ENCODE data around the gene PPP6R3. TPM values are rescaled to one million over a fixed set of nuclear protein-coding genes. Genes with fewer than 3 reads are reported as not detected.

PPP6R3 gene
- total and polyA plus RNA-seq, 5 donors: 22.1 to 101 (median 89.7) TPM

- DNase-seq (no peak), ATAC-seq (no peak)
- intact Hi-C loops (cut with DNase I): no loop called here
- Histone ChIP-seq H3K27me3 (ENCODE audit: control insufficient read depth, insufficient read depth) (no peaks in the 10 kb centered on the region), H3K4me3 (ENCODE audit: low read length) (no peak overlapping the region), H3K27ac (ENCODE audit: low read length) (no peak overlapping the region), H3K4me1 (ENCODE audit: control insufficient read depth, insufficient read depth, low read length) (peaks cover 3% of the 10 kb centered on the region), H3K9me3 (ENCODE audit: control insufficient read depth, low read length) (no peaks in the 10 kb centered on the region)
- 85% methylated on average over 16 of the region's 16 CpGs for WGBS
Observed at GRCh38 chr11:68436162-68436888, 24.2 kb upstream of the PPP6R3 start.

GRCh38 chr11:68436985-68437926, 23.3 kb upstream of the PPP6R3 start:
- Histone ChIP-seq H3K27ac (ENCODE audit: low read length) (peak overlapping the region; percentile 41), H3K4me1 (ENCODE audit: control insufficient read depth, insufficient read depth, low read length) (peaks cover 3% of the 10 kb centered on the region), H3K4me3 (ENCODE audit: low read length) (no peak overlapping the region), H3K9me3 (ENCODE audit: control insufficient read depth, low read length) (no peaks in the 10 kb centered on the region), H3K27me3 (ENCODE audit: control insufficient read depth, insufficient read depth) (no peaks in the 10 kb centered on the region)
- 51% methylated on average over 34 of the region's 34 CpGs for WGBS
- ATAC-seq (peak; percentile 84 to 94), DNase-seq (peak; percentile 85 to 90 (median 86))
- intact Hi-C loops (cut with DNase I): no loop called here

- intact Hi-C loops (cut with DNase I): no loop called here
- H3K27me3 ChIP-seq (ENCODE audit: control insufficient read depth, insufficient read depth): no peaks in the 10 kb centered on the region
- WGBS: 83% methylated on average over 34 of the region's 34 CpGs
Observed at GRCh38 chr11:68437927-68438657, 22.5 kb upstream of the PPP6R3 start.

GRCh38 chr11:68438658-68439259, 21.8 kb upstream of the PPP6R3 start:
- no peak for ATAC-seq
- H3K4me3 ChIP-seq (ENCODE audit: low read length): no peak overlapping the region
- 78% methylated on average over 6 of the region's 6 CpGs for WGBS
- H3K27me3 ChIP-seq (ENCODE audit: control insufficient read depth, insufficient read depth): no peaks in the 10 kb centered on the region
- peaks cover 3% of the 10 kb centered on the region for H3K4me1 ChIP-seq (ENCODE audit: control insufficient read depth, insufficient read depth, low read length)
- intact Hi-C loops (cut with DNase I): no loop called here
- H3K9me3 ChIP-seq (ENCODE audit: control insufficient read depth, low read length): no peaks in the 10 kb centered on the region
- no peak for DNase-seq
- H3K27ac ChIP-seq (ENCODE audit: low read length): no peak overlapping the region

More at GRCh38 chr11:68437927-68438657, 22.5 kb upstream of the PPP6R3 start:
- peak in 1 of 2 donors; percentile 4 for ATAC-seq
- H3K27ac ChIP-seq (ENCODE audit: low read length): peak overlapping the region; percentile 31
- H3K9me3 ChIP-seq (ENCODE audit: control insufficient read depth, low read length): no peaks in the 10 kb centered on the region
- H3K4me3 ChIP-seq (ENCODE audit: low read length): no peak overlapping the region
- peaks cover 3% of the 10 kb centered on the region for H3K4me1 ChIP-seq (ENCODE audit: control insufficient read depth, insufficient read depth, low read length)
- DNase-seq: no peak

- ATAC-seq (peak in 1 of 2 donors; percentile 10), DNase-seq (peak in 1 of 3 donors; percentile 80)
- Histone ChIP-seq H3K4me3 (ENCODE audit: low read length) (no peak overlapping the region), H3K9me3 (ENCODE audit: control insufficient read depth, low read length) (no peaks in the 10 kb centered on the region), H3K27ac (ENCODE audit: low read length) (no peak overlapping the region), H3K27me3 (ENCODE audit: control insufficient read depth, insufficient read depth) (no peaks in the 10 kb centered on the region), H3K4me1 (ENCODE audit: control insufficient read depth, insufficient read depth, low read length) (peaks cover 3% of the 10 kb centered on the region)
- 68% methylated on average over 38 of the region's 38 CpGs for WGBS
- intact Hi-C loops (cut with DNase I): loop anchor here in 2 of 4 donors (10.0 kb wide), 2 partner anchors 45 to 185 kb away; no protein-coding TSS in a partner anchor
Observed at GRCh38 chr11:68439355-68440065, 21.0 kb upstream of the PPP6R3 start.

- H3K4me1 ChIP-seq (ENCODE audit: control insufficient read depth, insufficient read depth, low read length): peaks cover 3% of the 10 kb centered on the region
- no peaks in the 10 kb centered on the region for H3K9me3 ChIP-seq (ENCODE audit: control insufficient read depth, low read length)
- no peak for ATAC-seq
- no peak overlapping the region for H3K4me3 ChIP-seq (ENCODE audit: low read length)
- H3K27me3 ChIP-seq (ENCODE audit: control insufficient read depth, insufficient read depth): no peaks in the 10 kb centered on the region
- no peak overlapping the region for H3K27ac ChIP-seq (ENCODE audit: low read length)
- intact Hi-C loops (cut with DNase I): loop anchor here in 2 of 4 donors (10.0 kb wide), 2 partner anchors 45 to 185 kb away; no protein-coding TSS in a partner anchor
- 81% methylated on average over 8 of the region's 8 CpGs for WGBS
- DNase-seq: no peak
Observed at GRCh38 chr11:68440224-68440623, 20.3 kb upstream of the PPP6R3 start.

GRCh38 chr11:68441466-68442230, 18.9 kb upstream of the PPP6R3 start:
- peaks cover 3% of the 10 kb centered on the region for H3K4me1 ChIP-seq (ENCODE audit: control insufficient read depth, insufficient read depth, low read length)
- intact Hi-C loops (cut with DNase I): loop anchor here in 2 of 4 donors (10.0 kb wide), 2 partner anchors 47 to 187 kb away; no protein-coding TSS in a partner anchor
- H3K9me3 ChIP-seq (ENCODE audit: control insufficient read depth, low read length): no peaks in the 10 kb centered on the region
- no peak overlapping the region for H3K4me3 ChIP-seq (ENCODE audit: low read length)
- H3K27me3 ChIP-seq (ENCODE audit: control insufficient read depth, insufficient read depth): no peaks in the 10 kb centered on the region
- ATAC-seq (no peak), DNase-seq (no peak)
- WGBS: 70% methylated on average over 6 of the region's 6 CpGs
- no peak overlapping the region for H3K27ac ChIP-seq (ENCODE audit: low read length)

GRCh38 chr11:68442433-68442832, 18.1 kb upstream of the PPP6R3 start:
- Histone ChIP-seq H3K4me3 (ENCODE audit: low read length) (no peak overlapping the region), H3K9me3 (ENCODE audit: control insufficient read depth, low read length) (no peaks in the 10 kb centered on the region), H3K27ac (ENCODE audit: low read length) (no peak overlapping the region), H3K4me1 (ENCODE audit: control insufficient read depth, insufficient read depth, low read length) (peaks cover 3% of the 10 kb centered on the region), H3K27me3 (ENCODE audit: control insufficient read depth, insufficient read depth) (no peaks in the 10 kb centered on the region)
- no peak for DNase-seq
- intact Hi-C loops (cut with DNase I): loop anchor here in 2 of 4 donors (10.0 kb wide), 2 partner anchors 48 to 188 kb away; no protein-coding TSS in a partner anchor
- WGBS: 84% methylated on average over 10 of the region's 10 CpGs
- ATAC-seq: no peak

- Histone ChIP-seq H3K9me3 (ENCODE audit: control insufficient read depth, low read length) (no peaks in the 10 kb centered on the region), H3K27ac (ENCODE audit: low read length) (no peak overlapping the region), H3K4me1 (ENCODE audit: control insufficient read depth, insufficient read depth, low read length) (no peaks in the 10 kb centered on the region), H3K27me3 (ENCODE audit: control insufficient read depth, insufficient read depth) (no peaks in the 10 kb centered on the region), H3K4me3 (ENCODE audit: low read length) (no peak overlapping the region)
- DNase-seq (no peak), ATAC-seq (no peak)
- 58% methylated on average over 6 of the region's 6 CpGs for whole genome bisulfite sequencing
- intact Hi-C loops (cut with DNase I): loop anchor here in 2 of 4 donors (10.0 kb wide), 2 partner anchors 50 to 190 kb away; no protein-coding TSS in a partner anchor
Observed at GRCh38 chr11:68444566-68444965, 16.0 kb upstream of the PPP6R3 start.
